NCI-H1930 (cell line): ENCODE data around the gene ALDH18A1.

Experiments used
- DNase-seq, 2 experiments: peaks; one replicate each; lab custom pipeline; 2025; lab: John Stamatoyannopoulos, UW

ALDH18A1 gene

DNA sequence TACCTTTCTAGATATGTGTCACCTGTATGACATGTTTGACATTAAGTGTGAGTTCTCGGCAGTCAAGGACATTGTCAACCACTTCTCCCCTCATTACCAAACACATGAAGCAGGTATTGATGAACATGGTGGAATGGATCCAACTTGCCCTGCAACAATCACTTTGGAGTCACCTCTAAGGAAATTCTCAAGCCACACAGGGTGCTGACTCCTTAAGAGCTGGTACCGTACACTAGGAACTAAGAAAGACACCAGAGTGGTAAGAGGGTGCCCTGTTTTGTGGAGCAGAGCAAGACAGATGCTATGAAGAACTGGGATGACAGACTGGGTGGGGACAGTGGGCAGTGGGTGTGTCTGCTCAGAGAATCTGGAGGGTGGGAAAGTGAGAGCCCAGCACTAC lies 77.9 kb downstream of the ALDH18A1 start:
- DNase-seq, result no peak

DNA sequence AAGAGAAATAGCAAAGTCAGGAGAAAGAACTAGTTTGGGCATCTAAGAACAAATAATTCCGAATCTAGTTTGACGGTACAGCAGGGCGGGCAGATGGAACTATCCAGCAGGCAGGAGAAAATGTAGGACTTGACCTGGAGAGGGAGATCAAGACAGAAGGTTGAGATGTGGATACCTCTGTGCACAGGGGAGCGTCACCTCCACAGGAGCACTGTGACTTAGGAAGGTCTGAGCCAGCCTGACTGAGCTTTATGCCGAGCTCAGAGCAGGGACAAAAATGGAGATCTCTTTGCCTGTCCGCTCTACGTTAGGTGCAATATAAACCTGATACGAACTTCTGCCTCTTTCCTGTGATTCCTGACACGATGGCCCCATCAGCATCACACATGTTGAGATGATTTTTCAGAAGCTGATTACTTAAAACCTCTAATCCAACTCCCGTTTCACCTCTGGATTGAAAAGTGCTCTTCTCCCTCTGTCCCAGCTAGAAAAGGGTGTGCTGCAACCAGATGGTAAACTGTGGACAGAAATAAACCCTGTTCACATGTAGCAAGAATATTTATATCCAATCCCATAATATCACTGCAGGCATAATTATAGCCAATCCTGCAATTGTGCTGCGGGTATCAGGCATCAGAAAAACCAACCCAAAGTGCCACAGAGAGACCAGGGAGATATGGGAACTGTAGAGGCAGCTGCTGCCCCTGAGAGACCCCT lies 81.7 kb downstream of the ALDH18A1 start:
- DNase-seq, result no peak

DNA sequence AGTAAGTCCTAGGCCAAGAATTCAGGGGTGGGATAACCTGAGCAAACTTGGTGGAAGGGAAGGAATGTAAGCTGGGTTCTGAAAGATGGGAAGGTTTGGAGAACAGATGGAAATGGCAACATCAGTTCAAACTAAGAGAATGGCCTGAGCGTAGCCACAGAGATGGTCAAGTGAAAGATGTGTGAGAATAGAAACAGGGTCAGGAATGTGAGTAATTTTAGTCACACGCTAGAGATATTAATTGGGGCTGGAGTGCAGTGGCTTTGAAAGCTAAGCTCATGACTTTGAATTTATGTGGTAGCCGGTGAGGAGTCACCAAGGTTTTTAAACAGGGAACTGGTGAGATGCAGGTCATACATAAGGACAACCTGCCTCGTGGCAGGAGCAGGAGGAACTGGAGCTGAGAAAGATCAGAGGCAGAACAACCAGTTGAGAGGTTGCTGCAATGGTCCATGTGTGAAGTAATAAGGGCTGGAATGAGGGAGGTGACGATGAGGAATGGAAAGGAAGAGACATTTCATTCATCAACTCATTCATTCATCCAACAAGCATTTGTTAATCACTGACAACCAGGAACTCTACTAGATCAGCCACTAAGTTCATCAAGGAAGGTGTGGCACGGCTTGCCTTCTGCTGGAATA lies 82.4 kb downstream of the ALDH18A1 start:
- no peak for DNase-seq

DNA sequence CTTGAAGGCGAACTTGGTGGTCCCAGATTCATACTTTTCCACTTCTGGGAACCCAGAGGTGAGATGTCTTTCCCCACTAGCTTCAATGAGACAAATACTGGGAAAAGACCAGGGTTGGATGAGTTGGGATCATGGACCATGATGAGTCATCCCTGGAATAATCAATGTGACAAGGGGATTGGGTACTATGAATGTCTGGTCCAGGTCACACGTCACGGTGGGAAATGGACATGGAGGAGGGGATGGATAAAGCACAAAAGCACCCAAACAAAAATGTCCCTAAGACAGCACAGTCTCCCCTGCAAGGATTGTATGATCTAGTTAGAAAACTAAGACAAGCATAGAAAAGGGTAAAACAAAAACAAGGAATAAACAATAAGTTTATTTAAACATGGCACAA lies 83.0 kb downstream of the ALDH18A1 start:
- no peak for DNase-seq

DNA sequence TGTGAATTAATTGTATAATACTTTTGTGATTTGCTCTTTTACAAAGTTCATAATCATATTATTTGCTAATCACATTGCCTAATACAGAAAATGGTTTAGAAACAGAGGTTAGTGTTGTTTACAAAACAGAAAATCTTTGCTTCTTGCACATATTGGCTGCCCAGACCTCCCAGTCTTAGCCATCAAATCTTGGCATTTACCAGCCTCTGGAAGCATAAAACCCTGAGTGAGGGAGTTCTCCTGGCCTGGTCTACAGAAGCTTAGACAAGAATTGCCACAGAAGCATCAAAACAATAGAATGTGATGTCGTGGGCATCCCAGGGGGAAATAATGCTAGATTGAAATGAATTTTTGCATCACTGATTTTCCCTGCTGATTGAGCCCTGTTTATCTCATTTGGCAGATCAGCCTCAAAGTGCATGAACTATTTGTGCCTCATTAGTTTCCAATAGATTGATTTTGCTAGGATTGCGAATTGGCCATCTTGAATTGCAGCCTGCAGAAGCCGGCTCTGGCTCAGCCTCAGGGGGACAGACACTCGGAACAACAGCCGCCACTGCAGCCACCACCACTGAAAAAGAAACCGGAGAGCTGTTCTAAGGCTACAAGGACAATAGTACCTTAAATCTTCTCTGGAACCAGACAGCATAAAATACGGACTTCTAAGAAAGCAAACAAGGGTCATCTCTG lies 84.2 kb downstream of the ALDH18A1 start:
- no peak for DNase-seq

DNA sequence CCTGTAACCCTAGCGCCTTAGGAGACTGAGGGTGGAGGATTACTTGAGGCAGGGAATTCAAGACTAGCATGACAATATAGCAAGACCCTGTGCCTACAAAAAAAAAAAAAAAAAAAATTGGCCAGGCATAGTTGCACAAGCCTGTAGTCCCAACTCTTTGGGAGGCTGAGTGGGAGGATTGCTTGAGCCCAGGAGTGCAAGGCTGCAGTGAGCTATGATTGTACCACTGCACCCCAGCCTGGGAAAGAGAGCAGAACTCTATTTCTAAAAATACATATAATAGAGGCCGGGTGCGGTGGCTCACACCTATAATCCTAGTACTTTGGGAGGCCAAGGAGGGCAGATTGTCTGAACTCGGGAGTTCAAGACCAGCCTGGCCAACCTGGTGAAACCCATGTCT lies 85.1 kb downstream of the ALDH18A1 start:
- DNase-seq, result no peak

DNA sequence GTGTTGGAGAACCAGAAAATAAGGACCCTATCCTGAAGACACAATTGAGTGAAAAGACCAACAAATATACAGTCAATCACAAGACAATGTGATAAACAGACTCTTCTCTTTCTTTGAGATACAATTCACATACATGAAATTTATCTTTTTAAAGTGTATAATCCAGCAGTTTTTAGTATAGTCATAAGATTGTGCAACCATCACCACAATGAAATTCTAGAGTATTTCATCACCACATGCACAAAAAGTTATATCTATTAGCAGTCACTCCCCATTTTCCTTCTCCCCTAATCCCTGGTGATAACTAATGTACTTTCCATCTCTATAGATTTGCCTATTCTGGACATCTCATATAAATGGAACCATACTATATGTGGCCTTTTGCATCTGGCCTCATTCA lies 87.1 kb downstream of the ALDH18A1 start:
- no peak for DNase-seq

DNA sequence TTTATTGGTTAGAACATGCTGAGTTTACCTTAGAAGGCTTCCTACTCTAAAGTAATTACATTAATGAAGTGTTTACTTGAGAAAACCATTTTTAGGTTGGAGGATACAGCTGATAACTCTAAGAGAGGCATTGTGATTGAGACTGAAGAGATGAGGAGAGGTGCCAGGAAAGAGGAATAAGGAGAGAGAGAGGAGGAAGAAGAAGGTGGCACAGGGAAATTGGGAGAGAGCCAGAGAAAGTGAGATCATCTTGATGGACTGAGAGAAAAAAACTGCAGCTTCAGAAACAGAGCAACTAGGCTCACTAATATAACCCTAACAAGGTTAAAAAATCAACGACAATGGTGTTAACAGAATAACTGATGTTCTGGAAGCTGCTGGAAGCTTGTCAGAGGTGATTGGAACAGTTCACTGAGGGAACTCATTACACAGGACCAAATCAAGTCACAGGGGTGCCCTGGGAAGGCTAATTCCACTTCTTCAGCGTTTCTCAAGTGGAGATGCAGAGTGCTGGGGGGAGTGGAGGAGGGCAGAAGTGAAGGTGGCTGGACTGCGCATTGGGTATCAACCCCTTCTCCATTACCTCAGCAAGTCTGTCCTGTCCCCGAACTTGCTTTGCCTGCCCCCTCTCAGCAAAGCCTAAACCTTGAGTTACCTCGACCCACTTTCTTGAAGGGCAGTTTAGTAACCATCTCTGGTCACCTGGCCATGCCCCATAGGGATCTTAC lies 88.4 kb downstream of the ALDH18A1 start:
- no peak for DNase-seq

DNA sequence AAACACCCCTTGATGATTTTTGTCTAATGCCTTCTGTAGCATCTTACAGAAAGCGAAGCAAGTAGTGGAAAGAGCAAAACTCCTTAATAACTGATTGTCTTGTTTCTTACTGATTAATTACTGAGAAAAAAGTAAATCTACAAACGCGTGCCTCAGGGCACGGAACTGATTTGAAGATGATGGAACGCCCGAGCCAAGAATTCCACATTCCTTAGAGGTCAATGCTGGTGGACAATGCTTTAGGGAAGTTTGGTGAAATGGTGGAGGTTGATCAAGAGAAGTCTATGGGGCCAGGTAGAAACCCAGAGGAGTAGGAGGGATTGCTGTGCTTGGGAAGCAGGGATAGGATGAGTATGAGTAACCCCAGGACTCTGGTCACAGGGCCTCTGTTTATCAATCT lies 90.4 kb downstream of the ALDH18A1 start:
- no peak for DNase-seq

DNA sequence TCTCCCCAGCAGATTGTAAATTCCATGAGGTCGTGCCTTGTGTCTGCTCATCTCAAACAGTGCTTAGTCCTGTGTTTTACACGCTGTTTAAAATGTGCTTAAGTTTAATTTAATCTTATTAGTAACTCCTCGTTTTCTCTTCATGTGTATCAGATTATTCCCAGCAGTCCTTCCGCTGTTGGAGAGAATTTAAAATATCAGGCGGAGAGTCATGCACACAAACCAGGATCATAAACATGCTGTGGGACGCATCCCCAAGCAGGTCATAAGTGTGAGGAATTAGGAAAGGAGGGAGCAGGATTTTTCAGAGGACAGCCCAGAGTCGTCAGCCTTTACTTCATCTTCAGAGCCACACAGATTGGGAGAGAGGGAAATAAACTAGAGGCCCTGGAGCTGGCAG lies 91.2 kb downstream of the ALDH18A1 start:
- no peak for DNase-seq

DNA sequence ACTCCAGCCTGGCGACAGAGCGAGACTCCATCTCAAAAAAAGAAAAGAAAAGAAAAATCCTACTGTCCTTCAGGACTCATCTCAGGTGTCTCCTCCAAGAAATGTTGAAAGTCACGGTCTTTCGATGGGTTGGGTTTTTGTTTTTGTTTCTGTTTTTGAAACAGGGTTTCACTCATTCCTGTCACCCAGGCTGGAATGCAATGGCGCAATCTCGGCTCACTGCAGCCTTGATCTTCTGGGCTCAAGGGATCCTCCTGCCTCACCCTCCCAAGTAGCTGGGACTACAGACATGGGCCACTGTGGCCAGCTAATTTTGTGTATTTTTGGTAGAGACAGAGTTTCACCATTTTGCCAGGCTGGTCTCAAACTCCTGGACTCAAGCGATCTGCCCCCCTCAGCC lies 92.2 kb downstream of the ALDH18A1 start:
- DNase-seq, result no peak

DNA sequence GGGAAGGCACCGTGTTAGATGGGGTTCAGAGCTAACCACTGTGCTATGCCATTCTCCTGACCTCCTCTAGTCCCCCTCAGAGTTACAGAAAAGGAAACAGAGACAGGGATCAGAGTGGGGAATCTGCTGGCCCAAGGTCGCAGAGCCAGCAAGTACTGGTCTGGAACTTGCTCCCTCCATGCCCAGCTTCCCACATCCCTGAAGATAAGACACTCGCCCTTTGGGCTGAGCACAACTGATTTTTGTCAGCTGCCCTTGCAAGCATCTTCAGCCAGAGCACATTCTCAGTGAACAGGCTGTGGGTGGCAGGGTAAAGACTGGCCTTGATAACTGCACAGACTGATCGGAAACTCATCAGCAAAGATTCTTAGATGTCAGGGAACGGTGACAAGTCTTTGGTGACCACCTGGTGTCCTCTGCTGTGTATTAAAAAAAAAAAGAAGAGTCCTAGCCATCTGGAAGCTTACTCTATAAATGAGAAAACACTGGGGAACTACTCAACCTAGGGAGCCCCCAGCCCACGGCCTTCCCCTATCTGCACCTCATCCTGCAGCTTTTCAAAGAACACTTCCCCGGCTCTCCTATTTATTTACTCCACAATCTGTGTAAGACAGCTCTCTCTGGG lies 94.1 kb downstream of the ALDH18A1 start:
- DNase-seq, result no peak

DNA sequence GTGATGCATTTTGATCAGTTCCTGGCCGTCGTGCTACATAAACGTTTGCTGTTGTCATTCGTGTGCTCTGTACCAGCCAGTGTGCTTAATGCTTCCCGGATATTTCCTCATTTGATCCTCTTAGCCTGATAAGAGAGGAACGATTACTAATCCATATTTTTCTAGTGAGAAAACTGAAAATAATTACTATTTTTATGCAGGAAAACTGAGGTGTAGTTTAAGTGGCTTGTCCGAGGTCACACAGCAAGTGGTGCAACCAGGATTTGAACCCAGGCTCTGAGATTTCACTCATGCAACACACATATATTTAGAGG lies 94.7 kb downstream of the ALDH18A1 start:
- DNase-seq, result no peak

DNA sequence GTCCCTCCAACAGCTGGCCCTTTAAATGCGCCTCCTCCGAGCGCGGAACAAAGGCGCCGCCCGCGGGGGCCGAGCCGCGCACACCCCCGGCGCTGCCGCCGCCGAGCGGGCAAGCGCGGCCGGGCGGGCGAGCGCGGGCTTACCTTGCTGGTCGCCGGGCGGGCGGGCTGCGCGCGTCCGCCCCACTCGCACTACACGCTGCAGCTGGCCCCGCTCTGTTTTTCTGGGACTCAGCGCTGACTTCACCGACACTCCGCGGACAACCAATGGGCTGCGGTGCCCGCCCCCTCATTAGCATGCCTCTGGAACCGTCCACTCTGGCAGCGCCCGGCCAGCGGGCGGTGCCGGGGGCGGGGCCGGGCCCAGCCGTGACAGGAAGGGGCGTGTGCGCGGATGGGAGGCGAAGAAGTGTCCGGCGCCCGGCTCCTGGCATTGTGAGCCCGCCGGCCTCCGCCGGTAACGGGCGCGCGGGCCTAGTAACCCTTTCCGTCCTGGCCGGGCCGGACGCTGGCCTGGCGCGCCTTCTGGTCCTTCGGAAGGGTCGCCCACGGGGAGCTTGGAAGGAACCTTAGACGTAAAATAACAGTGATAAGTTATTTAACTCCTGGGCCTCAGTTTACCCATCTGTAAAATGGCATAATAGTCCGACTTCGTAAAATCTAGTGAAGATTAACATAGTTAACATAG lies 95.2 kb downstream of the ALDH18A1 start, which contains the start of gene SORBS1:
Gene SORBS1 (minus strand): TSS at position 195 of the 687 bp plus-strand sequence. CDS start 120,236 bp downstream, outside the sequence.
- peak; percentile 86 to 90 for DNase-seq

DNA sequence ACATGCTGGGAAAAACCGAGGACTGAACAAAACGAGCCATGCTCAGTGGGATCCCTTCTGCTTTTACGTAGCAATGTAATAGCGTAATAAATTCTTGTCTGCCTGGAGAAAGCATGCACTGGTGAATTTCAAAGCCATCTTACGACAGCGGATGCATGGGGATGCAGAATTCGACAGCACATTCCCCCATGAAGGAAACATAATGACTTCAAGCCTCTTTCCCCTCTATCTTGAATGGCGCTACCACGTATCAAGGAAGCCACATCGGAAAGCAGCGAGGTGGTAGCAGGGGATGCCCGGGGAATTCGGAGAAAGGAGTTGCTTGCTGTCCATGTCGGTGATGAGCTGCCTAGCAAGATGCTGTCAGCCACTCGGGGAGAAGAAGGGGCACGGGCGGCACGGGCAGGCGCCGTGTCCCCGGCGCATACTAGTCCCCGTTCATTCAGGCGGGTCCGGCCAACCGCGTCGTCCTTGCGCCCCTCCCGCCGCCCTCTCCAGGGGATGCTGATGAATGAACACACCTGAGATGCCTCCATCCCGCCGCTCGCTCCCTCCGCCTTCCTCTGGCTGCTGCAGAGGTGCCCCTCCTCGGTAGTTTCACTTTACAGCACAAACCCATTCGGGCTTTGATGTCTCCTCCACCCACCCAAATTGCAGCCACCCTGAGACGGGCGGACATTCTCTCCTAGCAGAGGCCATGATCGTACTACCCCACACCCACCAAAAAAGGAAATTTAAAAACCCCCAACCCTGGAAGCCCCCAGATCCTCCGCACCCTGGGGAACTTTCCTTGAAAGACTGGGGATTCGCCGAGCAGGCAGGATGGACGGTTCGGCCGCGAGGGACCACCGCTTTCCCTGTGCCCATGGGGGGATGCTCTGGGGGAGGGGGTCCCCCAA lies 96.0 kb downstream of the ALDH18A1 start:
- peak; percentile 4 to 6 for DNase-seq

DNA sequence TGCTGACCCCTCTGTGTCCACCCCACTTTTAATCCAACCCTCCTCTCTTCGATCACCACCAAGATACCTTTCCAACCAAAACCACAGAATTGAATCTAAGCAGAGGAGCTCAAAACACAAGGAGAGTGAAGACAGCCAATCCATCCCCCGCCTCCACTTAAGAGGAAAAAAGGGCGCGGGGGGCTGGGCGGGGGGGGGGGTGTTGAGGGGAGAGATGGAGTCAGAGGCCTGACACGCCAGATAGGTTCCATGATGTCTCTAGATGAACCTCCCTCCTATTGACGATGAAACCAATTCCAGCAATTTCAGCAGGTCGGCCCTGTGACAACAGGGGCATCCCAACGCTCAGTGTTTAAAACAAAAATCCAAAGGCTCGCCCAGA lies 96.6 kb downstream of the ALDH18A1 start:
- DNase-seq, result no peak

DNA sequence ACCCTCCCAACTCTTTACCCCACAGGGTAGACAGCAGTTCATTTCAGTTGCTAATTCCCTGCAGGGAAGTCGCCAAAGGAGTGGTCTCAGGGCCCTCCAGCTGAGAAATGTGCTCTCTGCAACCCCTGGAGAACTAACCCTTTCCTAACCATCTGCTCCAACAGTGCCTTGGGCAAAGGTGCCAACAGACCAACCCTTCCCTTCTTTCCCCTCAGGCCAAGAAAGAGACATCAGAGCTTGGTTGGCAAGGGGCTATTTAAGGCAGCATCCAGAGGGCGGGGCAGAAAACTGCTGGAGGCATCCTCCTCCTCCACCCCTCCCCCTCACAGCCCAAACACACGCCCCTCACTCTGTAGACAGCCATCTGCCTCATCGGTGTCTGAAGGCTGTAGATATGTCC lies 97.0 kb downstream of the ALDH18A1 start:
- DNase-seq, result no peak

DNA sequence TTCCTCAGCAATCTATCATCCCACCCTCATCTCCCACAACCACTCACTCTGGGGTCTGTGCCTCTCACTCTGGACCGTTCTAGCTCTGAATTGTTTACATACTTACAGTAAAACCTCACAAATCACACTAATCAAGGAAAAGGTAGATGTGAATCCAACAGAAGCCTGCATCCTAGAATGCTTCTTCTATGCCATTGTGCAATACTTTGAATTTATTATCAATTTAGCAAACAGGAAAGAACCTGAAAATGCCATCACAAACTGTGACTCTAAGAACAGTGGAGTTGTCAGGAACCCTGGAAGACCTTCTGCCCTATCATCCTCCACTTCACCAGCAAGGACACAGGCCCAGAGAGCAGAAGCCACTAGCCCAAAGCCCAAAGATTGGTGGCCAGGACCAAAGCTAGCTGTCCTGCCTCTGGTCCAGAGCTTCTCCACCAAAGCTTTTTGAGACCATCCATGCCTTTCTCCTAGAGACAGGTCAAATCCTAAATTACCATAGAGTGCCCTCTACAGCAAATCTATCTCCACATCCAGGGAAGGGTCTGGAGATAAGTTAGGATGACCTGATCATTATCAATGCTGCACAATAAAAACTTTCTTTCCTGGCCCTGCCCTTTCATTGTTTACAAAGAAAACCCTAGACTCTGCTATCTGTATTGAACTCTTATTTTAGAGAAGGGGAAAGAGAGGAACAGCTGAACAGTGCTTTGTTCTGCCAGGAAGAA lies 97.8 kb downstream of the ALDH18A1 start:
- no peak for DNase-seq

DNA sequence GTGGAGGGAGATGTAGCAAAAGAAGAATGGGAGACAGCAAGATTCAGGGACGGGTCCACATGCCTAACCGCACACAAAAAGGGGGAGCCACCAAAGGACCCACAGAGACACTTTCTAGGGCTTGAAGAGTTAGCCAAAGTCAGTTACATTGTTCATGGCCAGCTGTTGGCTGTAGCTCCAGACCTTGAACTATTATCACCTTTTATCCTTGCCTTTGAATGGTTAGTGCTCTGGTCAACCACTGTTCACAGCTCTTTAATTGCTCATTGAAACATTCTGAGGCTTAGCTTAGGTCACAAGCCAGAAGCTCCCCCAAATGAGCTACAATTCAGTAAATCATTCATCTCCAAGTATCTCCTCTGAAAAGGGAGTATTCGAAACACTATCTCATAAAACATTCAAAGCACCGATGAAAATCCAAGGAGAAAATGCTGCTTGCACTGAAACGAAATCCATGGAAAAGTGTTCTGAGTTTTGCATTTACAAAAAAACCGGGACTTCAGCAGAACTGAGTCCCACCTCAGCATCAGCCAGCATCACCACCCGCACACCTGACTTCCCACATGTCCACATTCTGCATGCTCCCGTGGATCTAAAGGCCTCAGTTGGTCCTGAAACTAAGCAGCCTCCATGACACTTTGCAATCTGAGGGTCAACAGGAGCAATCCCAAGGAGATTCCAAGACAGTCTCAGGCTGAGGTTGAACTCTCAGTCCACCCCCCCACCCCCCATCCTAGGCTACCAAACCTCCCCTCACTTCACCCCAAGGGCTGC lies 99.3 kb downstream of the ALDH18A1 start:
- no peak for DNase-seq
